Inferior parietal cortex (tissue), 1 donor: Measurements from ENCODE around the gene SIT1.

Experiments used
- DNase-seq: peaks from one replicate; pipeline ENCODE4 v3.0.0-alpha.2; 2016; ENCODE audit errors: extremely low spot score

SIT1 gene, protein sequence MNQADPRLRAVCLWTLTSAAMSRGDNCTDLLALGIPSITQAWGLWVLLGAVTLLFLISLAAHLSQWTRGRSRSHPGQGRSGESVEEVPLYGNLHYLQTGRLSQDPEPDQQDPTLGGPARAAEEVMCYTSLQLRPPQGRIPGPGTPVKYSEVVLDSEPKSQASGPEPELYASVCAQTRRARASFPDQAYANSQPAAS

DNA sequence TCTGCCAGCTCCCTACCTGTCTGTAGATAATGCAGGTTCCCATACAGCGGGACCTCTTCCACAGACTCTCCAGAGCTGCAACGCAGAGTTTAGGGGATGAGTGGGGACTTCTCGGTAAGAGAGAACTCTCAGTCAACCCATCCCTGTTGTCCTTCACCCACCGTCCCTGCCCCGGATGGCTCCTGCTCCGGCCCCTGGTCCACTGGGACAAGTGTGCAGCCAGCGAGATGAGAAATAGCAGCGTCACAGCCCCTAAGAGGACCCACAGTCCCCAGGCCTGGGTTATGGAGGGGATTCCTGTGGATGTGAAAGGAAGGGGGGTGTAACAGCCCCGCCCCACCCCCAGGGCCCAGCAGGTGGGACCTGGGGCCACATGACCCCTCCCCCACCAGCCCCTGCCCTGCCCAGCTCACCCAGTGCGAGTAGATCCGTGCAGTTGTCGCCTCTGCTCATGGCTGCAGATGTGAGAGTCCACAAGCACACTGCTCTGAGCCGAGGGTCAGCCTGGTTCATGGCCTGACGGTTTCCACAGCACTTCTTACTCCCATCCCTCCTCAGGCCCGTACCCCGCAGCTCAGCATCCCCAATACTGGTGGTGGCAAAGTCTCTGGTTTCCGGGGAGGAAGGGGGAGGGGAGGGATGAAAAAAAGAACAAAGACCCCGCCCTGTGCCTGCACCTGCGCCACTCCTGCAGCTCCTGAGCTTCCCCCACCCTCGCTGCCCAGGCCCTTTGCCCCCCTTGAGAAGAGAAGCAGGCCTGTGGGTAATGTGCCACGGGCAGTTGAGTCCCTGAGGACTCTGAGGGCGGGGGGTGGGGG, at the start of gene SIT1:
Gene SIT1 (minus strand): TSS at position 591 of the 818 bp plus-strand sequence. CDS start 78 bp downstream, at position 513.
- no peak for DNase-seq

DNA sequence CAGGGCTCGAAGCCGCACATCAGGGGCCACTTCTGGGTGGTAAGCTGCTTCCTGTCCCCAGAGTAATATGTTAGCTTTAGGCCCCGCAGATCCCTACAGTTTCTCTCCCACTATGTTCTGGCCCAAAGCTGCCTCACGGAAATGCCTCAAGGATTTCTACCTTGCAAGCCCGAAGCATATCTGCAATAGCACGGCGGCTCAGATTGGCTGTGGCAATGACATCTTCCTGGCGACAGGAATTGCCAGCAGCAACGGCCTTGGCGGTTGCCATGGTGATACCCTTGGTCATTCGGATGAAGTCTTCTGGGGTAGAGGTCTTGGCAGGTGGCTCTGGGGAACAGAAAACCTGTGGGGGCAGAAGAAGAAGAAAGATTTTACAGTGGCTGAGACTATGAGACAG, 49.3 kb upstream of the SIT1 start:
- no peak for DNase-seq

DNA sequence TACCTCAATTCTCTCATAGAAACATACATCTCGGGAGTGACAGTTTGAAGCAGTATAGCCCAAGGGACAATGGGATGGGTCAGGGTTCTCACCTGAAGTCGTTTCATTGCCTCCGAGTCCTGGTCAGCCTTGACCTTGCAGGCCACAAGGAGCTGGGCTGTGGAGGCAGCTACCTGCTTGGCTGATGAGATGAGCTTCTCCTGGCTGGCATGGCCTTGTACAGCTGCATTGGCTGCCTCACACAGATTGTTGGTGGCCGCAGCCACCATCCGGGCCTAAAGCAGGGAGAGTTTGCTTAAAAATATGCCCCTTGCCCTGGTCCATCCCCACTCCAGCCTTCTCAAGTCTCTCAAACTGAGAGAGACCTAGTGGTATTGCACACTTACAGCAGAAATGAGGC, 47.5 kb upstream of the SIT1 start:
- no peak for DNase-seq

DNA sequence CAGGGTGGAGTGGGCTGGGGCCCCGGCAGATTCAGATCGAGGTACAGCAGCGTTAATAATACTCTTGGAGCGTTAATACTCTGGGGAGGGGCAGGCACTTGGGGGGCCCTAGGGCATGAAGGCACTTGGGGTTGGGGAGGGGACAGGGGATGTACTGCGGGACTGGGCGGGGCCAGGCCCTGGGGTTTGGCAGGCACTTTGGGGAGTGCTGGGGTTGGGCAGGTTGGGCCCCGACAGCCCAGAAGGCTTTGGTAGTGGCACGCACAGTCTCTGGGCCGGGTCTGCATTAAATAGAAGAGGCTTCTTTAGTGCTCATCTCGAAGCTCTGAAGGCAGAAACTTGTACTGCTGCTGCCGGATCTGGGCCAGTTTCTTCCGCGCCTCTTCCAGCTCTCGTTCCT, 46.8 kb upstream of the SIT1 start:
- DNase-seq = no peak

DNA sequence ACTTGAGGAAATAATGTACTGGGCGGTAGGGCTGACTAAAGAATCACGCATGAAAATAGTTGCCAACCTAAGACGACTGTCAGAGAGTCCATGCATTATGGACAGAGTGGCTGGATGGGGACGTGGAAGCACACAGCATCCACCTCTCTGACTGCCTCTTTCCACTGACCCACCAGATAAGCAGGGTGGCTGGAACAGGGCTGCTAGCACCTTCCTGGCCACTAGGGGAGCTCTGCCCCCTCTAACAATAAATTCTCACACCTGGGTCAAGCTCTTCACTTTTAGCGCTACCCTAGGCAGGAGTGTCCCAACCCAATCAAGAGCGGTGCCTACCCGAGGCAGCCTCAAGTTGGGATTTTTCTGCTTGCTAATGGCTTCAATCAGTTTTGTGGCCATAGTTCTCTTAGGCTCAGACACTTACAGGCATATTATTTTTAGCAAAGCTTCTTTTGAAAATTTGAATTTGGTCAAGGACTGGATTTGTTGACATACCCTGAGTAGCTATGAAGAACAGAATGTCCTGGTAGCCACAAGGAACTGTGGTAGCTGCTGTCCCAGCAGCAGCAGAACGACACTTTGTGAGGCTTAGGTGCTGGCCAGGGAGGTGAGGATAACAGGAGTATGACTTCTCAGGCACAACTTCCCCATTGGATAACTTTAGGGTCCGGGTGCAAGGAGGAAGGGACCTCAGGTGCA, 45.9 kb upstream of the SIT1 start:
- DNase-seq = peak; percentile 45

DNA sequence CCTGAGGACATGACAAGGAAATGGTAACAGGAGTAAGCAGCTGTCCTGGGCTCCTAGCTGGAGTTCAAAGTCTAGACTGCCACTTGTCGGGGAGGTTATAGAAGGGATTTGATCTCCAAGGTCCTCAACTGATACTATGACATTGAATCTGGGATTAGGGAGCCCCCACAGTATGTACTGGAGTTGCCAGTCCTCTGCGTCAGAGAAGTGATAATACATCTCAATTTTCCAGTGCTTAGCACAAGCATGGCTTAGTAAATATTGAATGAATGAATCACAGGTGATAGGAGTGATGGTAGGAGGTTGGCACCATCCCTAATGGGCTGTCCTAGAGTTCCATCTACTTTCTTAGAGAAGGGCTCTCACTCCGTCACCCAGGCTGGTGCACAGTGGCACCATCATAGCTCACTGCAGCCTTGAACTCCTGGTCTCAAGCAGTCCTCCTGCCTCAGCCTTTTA, 45.2 kb upstream of the SIT1 start:
- DNase-seq = no peak

DNA sequence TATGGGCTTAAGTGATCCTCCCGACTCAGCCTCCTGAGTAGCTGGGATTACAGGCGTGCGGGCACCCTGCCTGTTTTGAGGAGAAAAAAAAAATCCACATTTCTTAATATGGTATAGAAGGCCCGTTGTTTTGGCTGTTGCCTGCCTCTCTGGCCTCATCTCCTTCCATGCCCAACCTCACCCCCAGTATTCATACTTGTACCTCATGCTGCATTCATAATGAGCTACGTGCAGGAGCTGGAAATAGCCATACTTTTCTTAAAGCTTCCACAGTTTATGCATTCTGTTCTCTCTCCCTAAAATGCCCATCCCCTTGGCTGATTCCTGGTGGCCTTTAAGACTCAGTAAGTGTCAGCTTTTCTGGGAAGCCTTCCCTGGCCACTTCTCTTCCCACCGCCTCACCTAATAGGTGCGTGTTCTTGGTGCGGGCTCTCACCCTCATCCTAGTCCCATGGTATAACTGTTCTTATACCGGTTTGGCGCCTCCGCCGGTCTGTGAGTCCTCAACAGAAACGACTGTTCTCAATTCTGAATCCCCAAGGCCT, 41.1 kb upstream of the SIT1 start:
- DNase-seq = no peak

DNA sequence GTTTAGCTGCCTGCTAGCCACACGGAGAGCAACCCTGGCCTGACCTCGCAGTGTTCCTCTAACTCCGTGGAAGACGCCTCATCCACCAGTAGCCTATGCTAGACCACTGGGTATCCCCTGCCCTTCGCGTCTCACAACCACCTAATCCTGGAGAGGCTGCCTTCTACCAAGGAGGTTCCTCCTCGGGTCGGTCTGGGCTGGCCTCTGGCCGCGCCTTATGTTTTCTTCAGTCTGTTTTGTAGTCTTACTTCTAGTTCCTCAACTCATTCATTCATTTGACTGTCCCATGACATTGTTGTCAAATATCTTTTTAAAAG, 40.6 kb upstream of the SIT1 start:
- no peak for DNase-seq

DNA sequence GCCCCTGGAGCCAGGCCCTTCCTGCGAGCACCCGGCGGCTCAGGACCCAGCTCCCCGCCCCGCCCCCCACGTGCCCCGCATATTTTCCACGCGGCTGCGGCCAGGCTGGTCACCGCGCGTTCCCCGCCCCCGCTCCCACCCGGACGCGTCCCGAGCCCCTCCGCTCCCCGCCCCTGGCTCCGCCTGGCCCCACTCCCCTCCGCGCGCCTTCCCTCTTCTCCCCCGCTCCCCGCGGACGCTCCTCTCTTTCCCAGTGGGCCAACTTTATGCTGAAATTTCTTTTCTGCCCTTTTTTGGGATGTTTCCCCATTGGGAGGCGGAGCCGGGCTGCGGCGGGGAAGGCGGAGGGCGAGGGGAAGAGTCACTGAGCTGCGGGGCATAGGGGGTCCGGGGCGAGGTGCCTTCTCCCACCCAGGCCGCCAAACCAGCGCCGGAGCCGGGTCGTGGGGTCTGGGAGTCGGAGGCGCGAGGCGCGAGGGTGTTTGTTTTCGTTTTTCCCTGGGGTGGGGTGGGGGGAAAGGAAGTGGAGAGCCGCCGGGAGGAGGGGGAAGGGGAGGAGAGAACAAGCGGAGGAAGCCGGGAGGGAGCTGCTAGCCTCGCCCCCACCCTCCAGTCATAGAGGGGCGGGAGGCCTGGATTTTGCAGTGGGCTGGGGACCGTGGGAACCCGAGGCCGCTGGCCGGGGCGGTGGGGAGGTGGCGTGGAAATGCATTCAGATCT, 40.0 kb upstream of the SIT1 start:
- DNase-seq = no peak

DNA sequence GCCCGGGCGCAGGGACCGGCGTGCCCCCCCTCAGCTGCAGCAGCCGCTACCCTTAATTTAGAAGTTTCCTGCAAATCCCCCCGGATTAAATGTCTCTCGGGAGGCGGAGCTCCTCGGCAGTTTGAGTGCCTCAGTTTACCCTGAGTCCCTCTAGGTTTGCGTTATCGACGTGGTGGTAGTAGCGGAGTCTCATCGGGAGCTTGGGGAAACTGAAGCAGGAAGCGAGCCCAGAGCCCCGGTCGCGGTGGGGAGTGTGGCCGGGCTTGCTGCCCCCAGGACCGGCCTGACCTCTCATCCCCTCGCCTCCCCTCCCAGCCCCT, 39.5 kb upstream of the SIT1 start:
- DNase-seq = no peak

DNA sequence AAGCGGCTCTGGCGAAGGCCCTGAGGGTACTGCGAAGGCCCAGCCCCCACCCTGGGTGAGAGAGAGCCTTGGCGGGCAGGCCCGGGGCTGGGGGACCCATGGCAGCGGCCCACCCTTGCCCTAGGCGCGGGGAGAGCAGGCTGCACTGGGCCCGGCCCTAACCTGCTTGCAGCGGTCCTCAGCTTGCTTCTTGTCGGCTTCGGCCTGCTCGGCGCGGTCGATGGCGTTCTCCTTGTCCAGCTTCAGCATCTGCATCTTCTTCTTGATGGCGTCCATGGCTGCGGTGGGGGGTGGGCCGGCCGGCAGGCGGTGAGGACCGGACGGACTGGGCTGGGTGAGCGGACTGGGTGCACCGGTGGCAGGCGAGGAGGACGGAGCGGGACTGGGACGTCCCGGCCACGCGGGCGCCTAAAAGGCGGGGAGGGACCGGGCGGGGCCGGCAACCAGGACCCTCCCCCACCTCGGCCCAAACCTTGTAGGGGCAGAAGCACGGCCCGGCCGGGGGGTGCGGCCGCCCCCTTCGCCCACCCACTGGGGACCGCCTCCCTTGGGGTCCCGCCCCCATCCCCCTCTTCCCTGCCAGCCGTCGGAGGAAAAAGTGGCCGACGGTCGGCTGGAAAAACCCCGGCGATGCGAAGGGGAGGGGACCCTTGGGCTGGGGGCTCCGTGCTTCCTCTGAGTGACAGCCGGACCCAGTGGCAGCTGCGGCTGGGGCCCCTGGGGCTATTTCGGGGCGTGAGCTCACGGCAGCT, 39.0 kb upstream of the SIT1 start, which contains the start of gene TPM2:
Gene TPM2 (minus strand): TSS at position 384 of the 752 bp plus-strand sequence. CDS start 108 bp downstream, at position 276.
- no peak for DNase-seq

DNA sequence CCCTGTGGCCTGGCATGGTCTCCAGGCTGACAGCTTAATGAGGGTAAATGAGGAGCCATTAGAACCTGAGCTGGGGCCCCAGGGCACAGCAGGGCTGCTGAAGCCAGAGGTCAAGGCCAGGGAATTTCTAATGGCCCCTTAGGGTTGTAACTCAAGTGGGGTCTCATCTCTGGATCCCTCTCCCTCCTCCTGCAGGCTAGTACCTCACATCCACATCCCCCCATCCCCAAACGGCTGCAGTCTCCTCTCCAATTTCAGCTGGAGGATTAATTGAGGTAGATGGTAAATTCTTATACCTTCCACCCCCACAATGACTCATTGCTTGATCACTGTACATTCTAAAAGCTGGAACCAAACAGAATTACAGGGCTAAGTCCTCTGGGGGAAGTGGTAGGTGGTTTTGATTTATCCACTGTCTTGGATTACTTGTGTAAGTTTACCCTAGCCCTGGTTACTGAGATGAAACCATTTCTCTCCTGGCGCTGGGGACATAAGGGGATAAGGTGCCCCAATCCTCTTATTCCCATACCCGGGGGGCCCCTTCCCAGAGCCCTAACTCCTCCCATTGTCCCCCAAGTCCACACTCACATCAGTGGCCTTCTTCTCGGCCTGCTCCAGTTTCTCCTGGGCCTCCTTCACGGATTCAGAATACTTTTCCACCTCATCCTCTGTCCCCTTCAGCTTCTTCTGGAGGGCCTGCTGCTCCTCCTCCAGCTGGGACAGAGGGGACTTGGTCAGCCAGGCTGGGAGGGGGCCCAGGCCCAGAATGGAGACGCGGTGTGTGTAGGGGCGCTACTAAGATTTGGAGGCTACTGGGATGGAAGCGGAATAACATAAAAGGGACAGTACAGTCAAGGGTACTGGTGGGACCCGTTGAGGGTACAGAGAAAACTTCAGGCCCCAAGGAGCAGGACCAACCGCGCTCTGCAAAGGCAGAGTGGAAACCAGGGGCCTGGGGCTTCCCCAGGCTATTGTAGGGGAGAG, 38.1 kb upstream of the SIT1 start:
- DNase-seq = peak; percentile 29

DNA sequence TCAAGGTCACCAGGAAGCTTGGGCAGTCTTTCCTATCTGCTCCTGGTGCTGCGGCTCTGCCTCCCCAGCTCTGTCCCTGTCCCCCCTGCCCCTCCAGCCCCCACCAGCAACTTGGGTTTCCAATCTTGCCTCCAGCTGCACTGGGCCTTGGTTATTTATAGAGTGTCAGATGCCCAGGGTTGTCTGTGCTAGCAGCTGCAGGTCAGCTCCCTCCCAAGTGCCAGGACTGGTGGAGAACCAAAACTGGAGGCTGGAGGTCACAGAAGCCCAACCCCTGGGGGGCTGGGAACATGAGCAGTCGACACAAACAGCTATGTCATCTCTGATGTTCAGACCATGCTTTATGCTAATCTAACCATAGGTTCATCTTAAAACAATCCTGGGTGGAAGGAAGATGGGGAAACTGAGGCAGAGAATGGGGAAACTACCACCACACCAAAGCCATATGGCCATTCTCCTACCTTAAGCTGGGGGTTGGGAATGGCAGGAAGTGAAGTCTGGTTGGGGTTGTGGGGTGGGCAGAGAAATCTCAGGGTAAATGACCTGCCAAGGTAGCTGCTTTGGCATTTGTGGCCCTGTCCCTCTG, 37.3 kb upstream of the SIT1 start:
- DNase-seq = no peak

DNA sequence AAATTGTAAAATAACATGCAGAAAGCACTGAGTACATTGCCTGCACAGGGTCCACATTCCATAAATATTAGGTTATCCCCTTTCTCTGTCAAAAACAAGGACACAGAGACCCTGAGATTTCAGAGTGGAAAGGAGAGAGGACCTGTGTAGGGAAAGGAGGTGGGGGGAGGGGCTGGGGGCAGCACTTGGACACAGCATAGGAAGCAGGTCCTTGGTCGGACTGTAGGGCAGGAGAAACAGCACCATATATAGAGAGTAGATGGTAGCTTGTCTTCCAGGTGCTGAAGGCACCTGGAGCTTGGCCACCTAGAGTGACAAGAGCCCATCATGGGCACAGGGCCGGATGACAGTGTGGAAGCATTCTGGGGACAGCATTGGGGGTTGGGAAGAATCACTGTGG, 36.6 kb upstream of the SIT1 start:
- no peak for DNase-seq

DNA sequence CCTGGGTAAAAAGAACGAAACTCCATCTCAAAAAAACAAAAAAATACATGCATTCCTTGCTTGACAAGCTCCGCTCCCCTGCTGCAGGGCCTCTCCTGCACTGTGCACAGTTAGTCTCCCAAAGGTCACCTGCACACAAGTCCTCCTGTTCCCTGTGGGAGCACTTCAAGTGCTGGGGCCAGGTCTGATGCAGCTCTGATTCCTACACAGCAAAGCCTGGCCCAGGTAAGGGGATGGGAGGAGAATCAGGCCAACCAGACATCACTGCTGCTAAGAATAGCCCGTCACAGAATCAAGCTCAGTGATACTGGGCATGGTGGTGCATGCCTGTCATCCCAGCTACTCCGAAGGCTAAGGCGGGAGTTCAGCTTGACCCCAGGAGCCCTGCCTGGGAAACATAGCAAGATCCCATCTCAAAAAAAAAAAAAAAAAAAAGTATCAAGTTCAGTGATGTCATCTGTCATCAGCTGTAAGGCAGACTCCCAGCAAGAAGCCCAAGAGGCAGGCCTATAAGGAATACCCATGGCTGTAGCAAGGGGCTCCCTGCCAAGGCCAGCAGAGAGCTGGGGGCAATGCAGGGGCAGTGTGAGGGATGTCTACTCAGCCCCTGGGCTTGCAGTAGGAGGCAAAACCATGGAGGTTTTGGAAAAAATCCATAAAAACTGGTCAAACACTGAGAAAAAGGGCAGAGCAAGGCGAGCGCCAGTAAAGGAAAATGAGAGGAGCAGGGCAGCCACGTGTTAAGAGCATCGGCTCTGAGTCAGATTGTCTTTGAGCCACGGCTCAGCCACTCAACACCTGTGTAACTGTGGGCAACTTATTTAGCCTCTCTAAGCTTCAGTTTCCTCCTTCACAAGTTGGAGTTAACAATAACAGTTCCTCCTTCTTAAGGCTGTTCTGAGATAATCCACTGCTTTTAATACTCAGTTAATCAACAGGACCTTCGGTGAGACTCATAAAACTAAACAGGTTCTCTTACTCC, 35.8 kb upstream of the SIT1 start:
- no peak for DNase-seq

DNA sequence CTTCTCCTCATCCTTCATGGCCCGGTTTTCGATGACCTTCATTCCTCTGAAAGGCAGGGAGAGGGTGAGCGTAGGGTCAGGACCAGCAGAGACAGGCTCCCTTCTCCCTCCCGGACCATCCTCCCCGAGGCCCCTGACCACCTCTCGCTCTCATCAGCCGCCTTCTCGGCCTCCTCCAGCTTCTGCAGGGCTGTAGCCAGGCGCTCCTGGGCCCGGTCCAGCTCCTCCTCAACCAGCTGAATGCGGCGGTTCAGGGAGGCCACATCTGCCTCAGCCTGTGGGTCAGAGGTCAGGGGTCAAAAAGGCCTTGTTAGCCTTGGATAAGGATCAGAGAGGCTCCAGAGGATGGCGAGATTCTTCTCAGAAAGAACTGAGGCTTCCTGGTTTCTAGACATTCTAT, 34.8 kb upstream of the SIT1 start:
- DNase-seq = no peak

DNA sequence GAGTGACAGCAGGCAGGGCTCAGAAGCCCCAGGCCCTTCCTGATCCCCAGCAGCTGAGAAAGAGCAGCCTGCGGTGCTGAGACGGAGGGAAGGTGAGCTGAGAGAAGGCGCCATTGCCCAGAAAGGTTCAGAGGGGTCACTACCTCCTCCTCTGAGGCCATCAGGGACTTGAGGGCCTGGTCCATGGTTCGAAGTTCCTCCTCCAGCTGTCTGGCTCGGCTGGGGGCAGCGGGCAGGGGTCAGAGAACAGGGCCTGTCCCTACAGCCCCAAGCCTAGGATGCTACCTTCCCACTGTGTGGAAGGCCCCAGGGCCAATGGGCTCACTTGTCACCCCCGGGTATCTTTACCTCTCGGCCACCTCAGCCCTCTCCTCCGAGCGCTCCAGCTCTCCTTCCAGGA, 34.2 kb upstream of the SIT1 start:
- no peak for DNase-seq

DNA sequence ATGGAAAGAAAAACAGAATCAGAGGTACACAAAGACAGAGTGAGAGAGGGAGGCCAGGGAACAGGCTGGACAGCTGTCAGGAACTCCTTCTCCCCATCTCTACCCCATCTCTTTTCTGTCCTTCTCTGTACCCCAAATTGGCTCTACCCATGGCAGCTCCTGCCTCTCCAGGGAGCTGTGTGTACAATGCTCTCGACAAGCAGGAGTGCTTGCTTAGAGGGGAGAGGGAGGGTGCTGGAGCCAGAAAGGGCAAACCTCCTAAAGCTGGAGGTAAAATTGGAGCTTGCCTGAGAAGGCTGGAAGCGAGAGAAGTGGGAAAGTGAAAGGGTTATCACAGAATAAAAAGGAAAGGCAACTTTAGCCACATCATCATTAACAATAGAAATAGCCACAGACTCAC, 32.6 kb upstream of the SIT1 start:
- DNase-seq = no peak
